HEK293T (cell line): ENCODE measurements around the gene OR10A3.

ENCODE experiments used
- BHLHE40 ChIP-seq: fragments of 450-650 bp; IDR thresholded peaks from 2 replicates; pipeline ENCODE4 v1.6.1; 2016; ENCODE audit warnings: mild to moderate bottlenecking, moderate library complexity, borderline replicate concordance
- CTBP1 ChIP-seq: fragments of 450-650 bp; IDR thresholded peaks from 2 replicates; pipeline ENCODE4 v1.6.1; 2016; ENCODE audit warnings: borderline replicate concordance
- ELF4 ChIP-seq: fragments of 450-650 bp; IDR thresholded peaks from 2 replicates; pipeline ENCODE4 v1.6.1; 2017; ENCODE audit warnings: antibody characterized with exemption
- FOXK2 ChIP-seq: fragments of 450-650 bp; IDR thresholded peaks from 2 replicates; pipeline ENCODE4 v1.6.1; 2016; ENCODE audit warnings: mild to moderate bottlenecking
- FOXM1 ChIP-seq: fragments of 450-650 bp; IDR thresholded peaks from 2 replicates; pipeline ENCODE4 v1.6.1; 2017; ENCODE audit warnings: mild to moderate bottlenecking, borderline replicate concordance
- L3MBTL2 ChIP-seq: fragments of 450-650 bp; conservative IDR thresholded peaks from 2 replicates; pipeline ENCODE4 v1.6.1; 2016; ENCODE audit warnings: mild to moderate bottlenecking
- ZNF384 ChIP-seq: fragments of 450-650 bp; IDR thresholded peaks from 2 replicates; pipeline ENCODE4 v1.6.1; 2016

DNA sequence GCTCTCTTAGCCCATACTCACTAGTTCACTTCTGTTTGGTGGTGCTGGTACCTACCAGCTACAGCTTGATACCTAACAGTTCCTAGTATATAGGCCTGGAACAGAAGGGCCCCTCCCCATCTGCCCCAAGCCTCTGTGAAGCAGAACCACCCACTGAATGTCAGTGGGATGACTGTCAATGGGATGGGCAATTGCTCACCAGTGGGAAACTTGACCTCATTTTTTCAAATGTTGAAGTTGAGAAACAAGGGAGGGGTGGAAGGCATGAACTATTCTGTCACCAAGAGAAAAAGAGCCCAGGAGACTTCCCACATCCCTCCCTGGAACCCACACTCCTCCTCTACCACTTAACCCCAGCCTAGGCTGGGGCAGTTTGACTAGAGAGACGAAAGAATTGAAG, 23.9 kb upstream of the OR10A3 start, which contains the start of gene NLRP10:
- TF ChIP-seq FOXM1 (no peak), ELF4 (no peak), ZNF384 (no peak), BHLHE40 (no peak), FOXK2 (no peak), CTBP1 (no peak), L3MBTL2 (no peak)
